Lower leg skin (tissue), 3 donors: ENCODE results near the gene MS4A12.

ENCODE experiments used
- POLR2A ChIP-seq, 2 donors: fragments of 450-650 bp; IDR thresholded peaks; one replicate each; pipeline ENCODE4 v1.6.1; 2016 to 2017; ENCODE audit warnings: antibody characterized with exemption in 2 of 2, mild to moderate bottlenecking in 1 of 2, moderate library complexity in 1 of 2
- TF ChIP-seq, protein P1 (sequence below), 3 donors: fragments of 450-650 bp; IDR thresholded peaks; one replicate each; pipeline ENCODE4 v1.5.1; 2016; ENCODE audit warnings: antibody characterized with exemption in 3 of 3, mild to moderate bottlenecking in 3 of 3, moderate library complexity in 2 of 3

DNA sequence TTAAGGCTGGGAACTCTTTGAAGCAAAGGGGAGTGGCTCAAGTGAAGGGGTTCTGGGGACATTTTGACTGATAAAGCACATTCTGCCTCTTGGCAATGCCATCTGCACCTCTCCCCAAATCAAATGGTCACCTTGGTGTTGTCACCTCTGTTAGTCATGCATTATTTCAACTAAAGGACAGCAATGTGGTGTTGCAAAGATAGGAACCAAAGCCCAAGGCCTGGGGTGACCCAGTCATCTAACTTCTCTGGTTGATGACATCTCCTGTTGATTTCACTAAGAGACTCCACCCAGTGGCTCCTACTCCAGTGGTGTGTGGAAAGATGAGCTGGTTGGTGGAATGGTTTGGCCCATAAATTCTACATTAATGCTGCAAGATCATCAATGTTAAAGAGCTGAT, 44.7 kb upstream of the MS4A12 start:
- TF ChIP-seq, protein P1, sequence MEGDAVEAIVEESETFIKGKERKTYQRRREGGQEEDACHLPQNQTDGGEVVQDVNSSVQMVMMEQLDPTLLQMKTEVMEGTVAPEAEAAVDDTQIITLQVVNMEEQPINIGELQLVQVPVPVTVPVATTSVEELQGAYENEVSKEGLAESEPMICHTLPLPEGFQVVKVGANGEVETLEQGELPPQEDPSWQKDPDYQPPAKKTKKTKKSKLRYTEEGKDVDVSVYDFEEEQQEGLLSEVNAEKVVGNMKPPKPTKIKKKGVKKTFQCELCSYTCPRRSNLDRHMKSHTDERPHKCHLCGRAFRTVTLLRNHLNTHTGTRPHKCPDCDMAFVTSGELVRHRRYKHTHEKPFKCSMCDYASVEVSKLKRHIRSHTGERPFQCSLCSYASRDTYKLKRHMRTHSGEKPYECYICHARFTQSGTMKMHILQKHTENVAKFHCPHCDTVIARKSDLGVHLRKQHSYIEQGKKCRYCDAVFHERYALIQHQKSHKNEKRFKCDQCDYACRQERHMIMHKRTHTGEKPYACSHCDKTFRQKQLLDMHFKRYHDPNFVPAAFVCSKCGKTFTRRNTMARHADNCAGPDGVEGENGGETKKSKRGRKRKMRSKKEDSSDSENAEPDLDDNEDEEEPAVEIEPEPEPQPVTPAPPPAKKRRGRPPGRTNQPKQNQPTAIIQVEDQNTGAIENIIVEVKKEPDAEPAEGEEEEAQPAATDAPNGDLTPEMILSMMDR (IDR thresholded peaks at IDR 0.05), result no peak
- no peak for TF ChIP-seq POLR2A (IDR thresholded peaks at IDR 0.05)
